Measurements from ENCODE around the gene PKNOX2.

Gene PKNOX2

DNA sequence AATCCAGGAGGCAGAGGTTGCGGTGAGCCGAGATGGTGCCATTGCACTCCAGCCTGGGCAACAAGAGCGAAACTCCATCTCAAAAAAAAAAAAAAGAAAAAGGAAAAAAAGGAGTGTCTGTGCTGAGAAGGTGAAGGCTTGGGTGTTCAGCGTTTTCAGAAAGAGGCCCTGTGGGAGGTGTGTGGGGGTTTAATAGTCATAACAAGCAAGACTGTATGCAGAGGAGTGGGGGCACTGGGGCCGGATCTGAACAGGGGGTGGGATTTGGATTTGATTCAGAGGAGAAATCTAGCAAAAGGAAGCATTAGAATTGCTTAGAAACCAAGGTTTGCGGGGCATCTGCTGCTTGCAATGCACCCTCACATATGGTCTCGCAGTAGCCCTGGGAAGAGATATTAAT, 195.5 kb downstream of the PKNOX2 start:
- no peak for DNase-seq (ENCODE audit: low read depth)

DNA sequence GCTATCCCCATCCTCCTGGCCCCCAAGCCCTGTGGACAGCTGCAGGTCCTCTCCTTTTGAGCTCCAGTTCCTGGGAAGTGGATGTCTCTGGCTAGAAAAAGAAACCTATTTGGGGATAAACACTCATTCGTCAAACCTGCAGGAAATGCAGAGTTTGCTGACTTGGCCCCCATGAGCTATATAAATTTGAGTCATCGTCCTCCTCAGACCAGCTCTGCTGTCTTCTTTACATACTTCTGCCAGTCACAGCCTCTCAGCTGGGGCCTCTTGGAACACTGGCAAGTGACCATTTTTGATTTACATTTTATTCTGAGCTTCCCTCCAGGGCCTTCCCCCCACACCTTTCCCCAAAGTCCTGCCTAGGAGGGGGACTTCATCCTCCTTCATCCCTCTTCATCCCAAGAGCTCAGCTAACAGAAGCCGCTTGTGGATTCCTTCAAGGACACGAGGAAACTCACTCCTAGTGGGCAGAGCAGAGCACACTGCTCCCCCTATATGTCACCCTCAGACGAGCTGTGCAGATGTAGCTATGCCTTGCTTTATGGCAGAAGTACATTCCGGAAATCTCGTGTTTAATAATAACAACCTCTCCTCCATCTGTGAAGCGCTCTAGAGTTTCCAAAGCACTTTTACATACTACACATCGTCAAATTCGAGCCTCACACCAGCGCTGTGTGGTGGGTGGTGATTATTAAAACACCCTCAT, 199.7 kb downstream of the PKNOX2 start:
- DNase-seq (ENCODE audit: low read depth), result no peak

DNA sequence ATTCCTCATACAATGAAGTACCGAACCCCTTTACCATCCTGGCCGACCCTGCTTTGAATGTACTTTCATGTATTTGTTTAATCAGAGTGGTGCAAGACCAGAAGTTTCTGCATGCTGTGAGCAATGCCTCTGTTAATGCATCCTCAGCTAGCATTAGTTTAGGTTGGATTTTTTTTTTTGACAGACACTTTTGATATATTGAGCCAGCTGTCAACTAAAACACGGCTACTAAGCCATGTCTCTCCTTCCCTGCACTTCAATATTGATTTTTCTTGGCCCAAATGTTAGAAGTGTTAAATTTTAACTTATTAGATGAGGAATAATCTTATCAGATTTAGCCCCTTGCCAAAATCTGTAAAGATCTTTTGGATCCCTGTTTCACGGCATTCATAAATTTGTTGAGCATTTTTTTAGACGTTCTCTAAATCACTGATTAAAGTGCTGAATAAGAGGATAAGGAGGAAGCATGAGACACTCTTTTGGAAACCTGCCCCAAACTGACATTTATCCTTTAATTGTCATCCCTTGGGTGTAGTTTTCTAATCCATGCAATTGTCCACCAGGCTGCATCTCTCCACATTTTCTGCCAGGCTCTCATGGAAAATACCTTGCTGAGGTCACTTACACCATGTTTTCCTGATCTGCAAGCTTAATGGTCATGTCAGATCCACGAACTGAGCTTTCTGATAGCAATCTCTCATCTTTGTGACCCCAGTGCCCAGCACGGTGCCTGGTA, 200.8 kb downstream of the PKNOX2 start:
- DNase-seq (ENCODE audit: low read depth), result no peak

DNA sequence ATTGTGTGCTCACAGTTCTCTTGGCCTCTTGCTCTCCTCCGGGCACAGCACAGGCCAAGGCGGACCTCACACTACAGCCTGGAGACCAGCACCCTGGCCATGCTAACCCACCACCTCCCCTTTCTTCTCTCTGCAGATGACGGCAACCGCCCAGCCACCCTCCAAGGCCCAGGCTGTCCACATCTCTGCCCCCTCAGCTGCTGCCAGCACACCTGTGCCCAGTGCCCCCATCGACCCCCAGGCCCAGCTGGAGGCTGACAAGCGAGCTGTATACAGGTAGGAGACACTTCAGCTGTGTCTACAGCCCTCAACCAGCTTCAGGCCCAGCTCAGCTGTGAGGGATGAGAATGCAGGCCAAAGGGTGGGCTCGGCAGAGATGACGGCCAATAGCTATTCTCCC, 203.2 kb downstream of the PKNOX2 start:
- DNase-seq (ENCODE audit: low read depth), result no peak

DNA sequence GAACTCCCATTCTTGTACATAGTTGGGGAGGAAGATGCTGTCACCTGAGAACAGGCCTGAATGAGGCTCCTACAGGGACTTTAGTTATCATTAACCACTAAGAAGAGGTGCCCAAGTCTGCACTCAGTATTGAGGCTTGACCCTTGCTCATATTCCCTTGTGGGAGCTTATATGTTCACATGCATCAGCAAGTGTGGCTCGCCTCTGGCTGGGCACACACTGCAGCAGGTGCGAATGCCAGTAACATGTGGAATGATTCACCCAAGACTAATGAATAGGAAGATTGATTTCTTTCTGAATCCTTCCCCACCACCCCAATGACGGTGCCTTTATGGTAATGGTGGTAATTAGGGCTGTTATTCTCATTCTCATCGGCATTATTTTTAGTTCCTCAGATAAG, 204.2 kb downstream of the PKNOX2 start:
- DNase-seq (ENCODE audit: low read depth), result no peak

DNA sequence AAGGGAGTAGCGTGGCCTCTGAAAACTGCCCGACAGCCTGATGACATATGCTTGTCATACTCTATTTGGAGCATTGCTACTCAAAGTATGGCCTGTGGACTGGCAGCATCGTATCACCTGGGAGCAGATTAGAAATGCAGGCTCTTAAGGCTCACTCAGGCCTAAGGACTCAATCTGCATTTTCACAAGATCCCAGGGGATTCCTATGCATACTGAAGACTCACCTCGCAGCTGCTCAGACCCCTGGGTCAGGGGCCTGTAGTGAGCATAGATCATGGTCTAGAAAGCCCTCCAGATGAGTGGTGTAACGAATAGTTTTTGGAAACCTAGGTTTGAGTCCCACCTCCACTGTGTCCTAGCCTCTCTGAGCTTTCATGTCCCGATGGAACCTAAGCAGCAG, 205.3 kb downstream of the PKNOX2 start:
- no peak for DNase-seq (ENCODE audit: low read depth)

DNA sequence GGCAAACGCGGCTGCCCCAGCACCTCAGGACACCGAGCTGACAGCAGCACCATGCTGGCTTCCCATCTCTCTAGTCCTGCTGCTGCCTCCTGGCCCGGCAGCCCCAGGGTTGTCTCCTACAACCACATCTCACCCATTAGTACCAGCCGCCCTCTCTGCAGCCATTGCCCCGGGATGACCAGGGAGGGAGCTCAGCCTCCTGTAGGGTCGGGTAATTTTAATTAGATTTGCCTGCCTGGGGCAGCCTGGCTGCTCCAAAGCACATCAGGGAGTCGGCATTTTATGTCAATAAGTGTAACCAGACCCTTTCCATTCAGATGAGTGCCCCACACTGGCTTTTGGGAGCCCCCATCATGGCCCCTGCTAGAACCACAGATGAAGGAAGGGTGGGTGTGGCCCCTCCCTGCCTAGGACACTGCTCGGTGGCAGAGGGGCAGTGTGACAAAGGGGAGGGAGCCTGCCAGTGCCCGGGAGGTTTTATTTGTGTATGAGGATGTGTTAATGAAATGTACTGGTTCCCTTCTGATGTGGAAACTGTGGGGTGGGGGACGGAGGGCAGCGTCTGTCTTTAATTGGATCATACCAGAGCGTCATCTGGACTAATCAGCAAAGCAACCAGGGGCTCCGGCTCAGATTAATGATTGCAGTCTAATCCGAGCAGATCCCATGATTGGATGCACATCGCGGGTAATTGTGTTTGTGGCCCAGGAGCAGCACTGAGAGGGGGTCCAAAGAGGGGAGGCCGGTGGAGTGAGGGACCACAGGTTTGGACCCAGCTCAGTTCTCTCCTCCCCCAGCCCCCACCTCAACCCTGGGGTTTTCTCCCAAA, 206.2 kb downstream of the PKNOX2 start:
- no peak for DNase-seq (ENCODE audit: low read depth)

DNA sequence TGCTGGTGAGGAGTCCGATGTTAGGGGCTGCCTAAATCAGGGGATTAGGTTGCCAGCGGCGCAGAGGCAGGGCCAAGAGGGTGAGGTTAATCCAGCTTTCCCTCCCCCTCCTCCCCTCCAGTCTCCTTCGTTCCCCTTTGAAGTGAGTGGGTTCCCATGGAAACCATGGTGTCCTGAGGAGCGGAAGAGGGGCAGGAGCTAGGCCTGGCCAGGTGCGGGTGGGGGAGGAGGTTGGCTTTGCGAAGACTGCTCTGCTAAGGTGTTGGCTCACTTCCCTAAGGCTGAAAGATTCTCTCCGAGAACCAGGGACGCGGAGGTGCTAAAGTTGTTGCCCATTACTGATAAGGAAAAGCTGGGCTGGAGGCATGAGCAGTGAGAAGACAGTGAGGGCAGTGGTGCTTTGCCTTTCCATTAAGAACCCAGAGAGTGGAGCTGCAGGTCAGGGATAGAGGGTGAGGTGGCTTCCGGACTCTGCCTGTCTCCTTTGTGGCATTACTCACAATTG, 206.9 kb downstream of the PKNOX2 start:
- no peak for DNase-seq (ENCODE audit: low read depth)

DNA sequence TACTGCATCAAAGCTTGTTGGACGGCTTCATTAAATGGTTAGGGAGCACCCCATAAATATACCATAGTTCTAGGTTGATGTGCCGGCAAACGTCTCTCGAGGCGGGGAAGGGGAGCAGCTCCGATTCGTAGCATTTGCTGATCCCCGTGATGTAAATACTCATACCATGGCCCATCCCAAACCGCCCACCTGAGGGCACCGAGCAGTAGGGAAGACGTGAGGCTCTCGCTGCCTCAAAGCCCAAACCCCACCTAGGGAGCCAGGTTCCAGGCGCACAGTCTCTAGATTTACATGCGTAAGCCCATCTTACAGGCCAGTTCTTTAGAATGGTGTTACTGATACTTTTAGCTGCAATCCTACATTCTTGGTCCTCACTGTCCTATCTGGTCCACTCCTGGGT, 207.5 kb downstream of the PKNOX2 start:
- DNase-seq (ENCODE audit: low read depth), result no peak

DNA sequence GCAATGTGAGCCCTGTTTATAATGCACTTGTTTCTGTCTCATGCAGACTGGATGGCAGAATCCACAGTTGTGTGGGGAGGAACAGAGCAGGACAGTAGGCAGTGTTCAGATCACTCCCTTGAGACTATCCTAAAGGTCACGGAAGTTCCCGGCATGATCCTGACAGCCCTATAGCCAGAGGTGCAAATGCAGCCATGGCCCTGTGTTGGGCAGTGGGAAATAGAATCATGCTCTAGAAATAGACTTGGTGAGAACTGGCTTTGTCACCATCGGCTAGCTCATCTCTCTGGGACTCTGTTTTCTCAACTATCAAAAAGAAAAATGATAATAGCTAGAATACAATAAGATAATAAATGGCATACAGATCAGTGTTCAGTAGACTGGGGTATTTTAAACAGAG, 208.4 kb downstream of the PKNOX2 start:
- no peak for DNase-seq (ENCODE audit: low read depth)

DNA sequence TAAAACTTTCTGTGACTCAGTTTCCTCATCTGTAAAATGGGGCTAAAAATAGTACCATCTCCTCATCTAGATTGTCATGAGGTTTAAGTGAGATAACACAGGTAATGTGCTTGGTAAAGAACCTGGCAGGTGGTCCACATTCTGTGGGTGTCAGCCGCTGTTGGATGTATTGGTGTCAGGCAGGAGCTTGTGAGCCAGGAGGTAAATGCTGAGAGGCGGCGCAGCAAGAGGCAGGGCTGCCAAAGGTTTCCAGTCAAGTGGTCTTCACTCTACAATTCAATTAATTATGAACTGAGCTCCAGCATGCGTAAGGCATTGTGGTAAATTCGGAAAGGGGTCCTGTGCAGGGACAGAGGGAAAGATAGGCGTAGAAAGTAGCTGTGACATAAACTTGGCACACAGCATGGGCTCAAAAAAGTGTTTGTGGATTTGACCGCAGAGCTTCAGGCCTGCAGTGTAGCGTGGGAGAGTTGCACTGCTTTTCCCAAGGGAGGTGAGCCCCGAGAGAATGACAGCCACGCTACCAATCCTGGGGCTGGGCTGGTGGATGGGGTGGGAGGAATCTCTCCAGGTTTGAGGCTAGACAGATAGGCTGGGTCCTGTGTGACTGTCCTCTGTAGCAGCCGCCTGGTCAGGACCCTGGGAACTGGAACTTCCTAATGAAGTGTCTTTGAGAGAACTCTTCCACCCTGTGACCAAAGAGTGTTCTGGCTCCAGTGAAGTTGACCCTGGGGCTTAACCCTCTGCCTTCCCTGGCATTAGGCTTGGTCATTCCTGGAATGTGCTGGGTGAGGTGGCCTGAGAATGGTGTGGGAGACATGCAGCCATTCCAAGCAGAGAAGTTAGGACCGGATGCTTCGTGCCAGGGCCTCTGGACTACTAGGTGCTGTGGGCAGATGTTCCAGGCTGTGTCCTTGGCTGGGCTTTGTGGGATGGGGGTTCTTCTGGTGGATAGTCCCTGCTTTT, 209.2 kb downstream of the PKNOX2 start:
- no peak for DNase-seq (ENCODE audit: low read depth)

DNA sequence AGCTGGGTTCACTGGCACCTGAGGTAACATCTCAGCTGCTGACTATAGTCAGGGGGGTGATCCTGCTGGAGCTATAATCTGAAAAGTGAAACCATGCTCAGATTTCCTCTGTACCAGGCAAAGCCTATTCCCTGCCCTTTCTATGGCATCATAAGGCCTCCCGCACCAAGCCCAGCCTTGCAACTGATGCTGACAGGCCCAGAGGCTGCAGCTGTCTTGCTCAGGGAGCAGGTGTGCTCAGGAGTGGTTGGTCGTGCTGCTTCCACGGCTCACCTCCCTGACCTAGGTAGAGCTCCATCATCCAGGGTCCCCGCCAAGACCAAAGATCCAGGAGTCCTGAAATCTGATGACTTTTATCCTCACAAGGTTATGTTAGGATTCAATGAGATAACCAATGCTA, 209.8 kb downstream of the PKNOX2 start:
- no peak for DNase-seq (ENCODE audit: low read depth)

DNA sequence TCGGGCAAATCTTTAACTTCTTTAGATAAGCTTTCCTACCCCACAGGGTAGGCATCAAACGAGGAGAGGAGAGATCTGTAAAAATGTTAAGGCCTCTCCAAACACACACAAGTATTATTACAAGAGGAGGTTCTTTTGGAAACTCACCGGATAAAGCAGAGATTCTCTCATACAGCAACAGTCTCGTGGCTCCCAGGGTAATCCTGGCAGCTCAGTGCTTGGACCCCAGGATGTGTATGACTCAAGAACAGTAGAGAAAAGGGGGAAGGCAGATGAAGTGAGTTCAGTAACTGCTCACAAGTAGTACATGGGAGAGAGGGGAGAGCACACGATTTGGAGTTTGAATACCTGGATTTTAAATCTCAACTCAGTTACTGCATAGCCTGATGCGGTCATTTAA, 210.6 kb downstream of the PKNOX2 start:
- DNase-seq (ENCODE audit: low read depth), result no peak

DNA sequence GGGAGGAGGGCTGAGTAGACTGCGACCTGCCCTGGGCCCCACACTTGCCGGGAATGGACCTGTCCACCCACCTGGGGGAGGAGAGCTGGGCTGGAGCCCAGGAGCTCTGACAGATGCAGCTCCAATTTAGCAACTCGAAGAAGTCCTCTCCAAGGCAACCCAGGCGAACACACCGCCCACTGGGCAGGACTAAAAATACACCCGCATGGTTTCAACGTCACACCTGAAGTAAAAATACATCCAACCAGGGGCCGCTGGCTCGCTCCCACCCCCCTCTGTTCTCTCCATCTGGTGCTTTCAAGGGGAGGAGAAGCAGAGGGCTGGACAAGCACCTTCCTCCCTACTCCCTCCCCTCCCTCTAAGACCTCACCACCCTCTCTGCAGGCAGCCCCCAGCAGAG, 211.6 kb downstream of the PKNOX2 start:
- no peak for DNase-seq (ENCODE audit: low read depth)

DNA sequence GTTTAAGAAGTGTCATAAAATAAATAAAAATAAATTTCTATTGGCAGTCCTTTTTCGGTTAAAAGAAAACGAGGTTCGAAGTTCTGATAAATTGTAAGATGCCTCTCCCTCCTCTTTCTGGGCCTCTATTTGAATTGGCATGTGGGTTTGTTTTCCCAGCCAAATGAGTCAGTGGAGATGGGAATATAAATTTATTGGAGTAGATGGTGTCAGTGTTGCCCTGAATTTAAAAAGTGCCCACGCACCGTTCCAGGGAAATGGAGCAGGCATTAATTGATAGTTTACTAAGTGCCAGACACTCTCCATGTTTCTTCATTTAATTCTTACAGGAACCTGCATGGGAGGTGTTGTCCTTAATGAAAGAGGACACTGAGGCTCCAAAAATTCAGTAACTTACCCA, 212.3 kb downstream of the PKNOX2 start:
- DNase-seq (ENCODE audit: low read depth), result no peak

DNA sequence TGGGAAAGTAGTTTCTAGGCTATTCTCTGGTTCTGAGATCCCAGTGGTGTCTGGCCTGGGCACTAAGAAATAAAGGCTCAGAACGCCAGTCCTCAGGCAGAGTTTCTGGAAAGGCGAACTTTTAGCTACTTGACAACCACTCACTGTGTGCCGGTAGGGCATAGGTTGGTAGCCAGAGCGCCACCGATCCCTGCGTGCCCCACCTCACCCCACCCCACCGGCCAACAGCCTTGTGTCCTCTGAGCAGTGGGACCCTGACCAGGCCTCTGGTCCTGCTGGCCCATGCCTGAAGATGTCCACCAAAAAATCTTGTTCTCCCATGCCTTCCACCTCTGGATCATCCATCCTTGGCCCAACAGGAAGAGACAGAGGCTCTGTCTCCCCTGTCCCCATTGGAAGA, 213.5 kb downstream of the PKNOX2 start:
- DNase-seq (ENCODE audit: low read depth), result no peak

DNA sequence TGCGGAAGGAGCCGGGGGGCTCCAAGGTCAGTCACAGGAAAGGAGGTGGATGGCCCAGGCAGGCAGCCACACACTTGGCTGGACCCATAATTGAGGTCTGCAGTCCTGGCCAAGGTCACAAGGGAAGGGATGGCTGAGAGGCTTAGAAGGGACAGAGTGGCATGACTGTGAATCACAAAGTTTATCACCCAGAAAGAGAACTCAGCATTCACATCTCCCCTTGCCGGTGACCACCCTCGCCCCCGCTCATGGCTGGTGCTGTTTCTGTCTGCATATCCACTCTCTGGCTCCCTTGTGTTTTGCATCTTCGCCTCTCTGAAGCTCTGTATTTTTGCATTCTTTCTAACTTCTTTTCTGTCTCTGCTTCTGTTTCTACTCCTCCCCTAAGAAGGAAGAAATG, 214.0 kb downstream of the PKNOX2 start:
- no peak for DNase-seq (ENCODE audit: low read depth)

DNA sequence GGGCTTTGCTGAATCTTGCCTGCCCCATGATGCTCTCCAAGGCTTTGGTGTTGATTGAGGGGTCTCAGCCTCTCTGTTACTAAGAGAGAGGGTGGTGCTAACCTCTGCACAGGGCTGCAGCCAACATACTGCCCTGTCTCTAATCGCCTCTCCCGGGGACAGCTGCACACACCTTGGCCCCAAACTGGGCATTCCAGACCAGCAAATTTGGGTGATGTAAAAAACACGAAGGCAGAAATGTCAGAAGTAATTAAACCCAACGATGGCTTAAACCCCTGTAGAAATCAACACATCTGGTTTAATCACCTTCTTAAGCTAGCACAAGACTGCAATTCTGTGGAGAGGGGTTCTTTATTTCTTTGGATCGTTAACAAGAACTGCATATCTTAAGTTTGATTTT, 215.0 kb downstream of the PKNOX2 start:
- DNase-seq (ENCODE audit: low read depth), result no peak

DNA sequence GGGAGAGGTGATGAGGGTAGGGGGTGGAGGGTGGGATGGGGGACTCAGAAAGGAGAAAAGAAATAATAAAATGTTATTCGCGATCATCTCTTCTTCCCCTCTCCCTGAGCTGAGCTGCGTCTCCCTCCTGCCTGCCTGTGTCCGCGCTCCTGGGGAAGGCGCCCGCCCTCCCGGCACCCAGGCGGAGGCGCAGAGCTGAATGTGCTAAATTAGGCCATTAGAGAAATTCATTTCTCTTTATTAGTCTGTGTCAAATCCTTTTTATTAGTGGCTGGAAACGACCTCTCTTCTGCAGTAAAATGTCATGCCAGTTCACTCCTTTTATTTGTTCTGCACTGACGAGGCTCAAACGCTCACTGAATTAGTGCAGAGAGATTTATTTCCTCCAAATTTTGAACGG, 215.4 kb downstream of the PKNOX2 start:
- DNase-seq (ENCODE audit: low read depth), result no peak

DNA sequence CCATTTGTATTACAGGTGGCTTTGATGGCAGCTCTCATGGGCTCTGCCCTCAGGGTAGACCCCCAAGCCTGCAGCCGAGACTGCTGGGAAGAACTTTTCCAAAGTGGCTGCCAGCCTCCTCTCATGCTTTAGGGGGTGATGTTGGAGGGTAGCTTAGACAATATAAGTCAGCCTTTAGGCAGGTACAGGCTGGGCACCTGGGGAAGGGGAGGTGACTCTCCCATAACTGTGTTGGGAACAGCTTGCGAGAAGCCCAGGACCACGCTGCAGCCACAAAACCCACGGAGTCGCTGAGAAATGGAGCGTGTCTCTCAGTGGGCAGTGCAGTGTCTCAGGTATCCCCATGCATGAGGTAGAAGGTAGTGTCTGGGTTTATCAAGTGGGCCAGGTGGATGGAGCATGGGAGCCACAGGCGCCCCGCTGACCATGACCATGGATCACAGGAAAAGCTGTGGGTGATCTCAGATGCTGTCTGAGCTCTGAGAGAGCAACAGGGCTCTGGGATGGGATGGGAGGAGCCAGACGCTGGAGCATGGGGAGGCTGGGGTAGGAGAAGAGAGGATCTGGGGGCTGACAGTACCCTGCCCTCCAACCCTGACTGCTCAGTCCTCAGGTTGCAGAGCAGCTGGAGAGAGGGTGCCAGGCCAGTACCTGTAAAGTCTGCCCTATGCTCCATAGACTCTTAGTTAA, 216.3 kb downstream of the PKNOX2 start:
- no peak for DNase-seq (ENCODE audit: low read depth)

DNA sequence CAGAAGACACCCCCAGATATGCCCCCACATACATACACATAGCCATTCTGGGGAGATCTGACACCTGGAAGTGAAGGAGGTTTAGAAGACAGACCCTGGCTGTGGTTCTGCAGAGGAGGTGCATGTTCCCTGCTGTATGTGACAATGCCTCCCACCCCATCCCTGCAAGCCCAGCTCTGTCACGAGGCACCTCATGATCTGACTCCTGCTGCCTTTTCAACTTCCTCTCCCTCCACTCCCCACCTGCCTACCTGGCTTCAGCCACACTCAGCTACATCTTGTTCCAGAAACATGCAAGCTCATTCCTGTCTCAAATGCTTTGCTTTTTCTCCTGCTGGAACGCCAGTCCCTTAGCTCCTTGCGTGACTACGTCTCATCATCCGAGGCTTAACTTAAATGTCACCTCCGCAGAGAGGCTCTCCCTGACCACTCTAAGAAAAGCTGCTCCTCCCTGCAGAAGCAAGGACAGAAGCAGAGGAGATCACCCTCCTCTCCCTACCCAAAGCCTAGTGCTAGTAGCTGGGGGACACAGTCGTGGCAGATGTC, 217.0 kb downstream of the PKNOX2 start:
- DNase-seq (ENCODE audit: low read depth), result no peak

Data from GM04503 (cell line).